ENCODE data around the gene TTC28. TPM values are rescaled to one million over a fixed set of nuclear protein-coding genes. Genes with fewer than 3 reads are reported as not detected.

Gene TTC28
- polyA plus RNA-seq, 1 donor from 2014 or later = 14.8 TPM

DNA sequence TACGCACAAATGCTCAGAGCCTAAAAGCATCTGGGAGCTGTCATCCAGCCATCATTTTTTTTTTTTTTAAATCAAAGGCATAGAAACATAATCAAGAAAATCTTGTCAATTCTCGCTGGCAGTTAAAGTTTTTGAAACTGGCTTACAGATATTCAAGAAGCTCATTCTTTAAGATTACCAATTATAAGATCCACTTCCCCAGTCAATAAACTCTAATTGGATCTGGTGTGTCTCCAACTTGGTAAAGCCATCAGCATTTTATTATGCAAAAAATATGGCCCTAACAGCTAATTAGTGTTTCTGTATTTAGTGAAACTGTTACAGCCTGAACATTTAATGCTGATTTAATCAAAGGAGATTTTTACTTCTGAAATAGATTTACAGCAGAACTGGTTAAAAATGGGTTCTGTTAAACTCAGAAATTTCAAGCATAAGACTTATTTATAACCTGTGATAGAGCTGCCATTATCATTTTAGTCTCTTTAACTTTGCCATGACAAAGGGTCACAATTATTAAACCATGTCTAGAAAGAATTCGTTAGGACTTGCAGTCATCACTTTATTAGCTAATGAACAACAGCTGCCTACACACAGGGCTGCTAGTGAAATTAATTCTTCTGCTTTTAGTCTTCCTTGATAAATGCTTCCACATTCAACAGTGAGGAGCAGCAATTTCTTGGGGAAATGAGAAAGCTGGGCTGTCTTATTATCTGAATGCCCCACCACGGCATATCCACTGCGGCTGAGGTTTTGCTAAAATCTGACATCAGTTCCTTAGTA is 584.1 kb downstream of the TTC28 start:
- H3K27ac ChIP-seq (ENCODE audit: low read length) = peak overlapping the region; percentile 43
- H3K36me3 ChIP-seq (ENCODE audit: insufficient read depth, low read length) = peaks cover 22% of the 10 kb centered on the region
- no peak overlapping the region for H2AFZ ChIP-seq (ENCODE audit: low read depth, low read length)
- H3K4me3 ChIP-seq (ENCODE audit: low read length) = no peak overlapping the region
- H3K9ac ChIP-seq (ENCODE audit: low read length) = no peak overlapping the region
- H3K9me3 ChIP-seq (ENCODE audit: low read length) = no peaks in the 10 kb centered on the region
- no peaks in the 10 kb centered on the region for H3K9me2 ChIP-seq (ENCODE audit: insufficient read depth, low read length)
- H3K27me3 ChIP-seq (ENCODE audit: insufficient read depth, low read depth, low read length) = no peaks in the 10 kb centered on the region
- no peaks in the 10 kb centered on the region for H4K20me1 ChIP-seq (ENCODE audit: insufficient read depth)
- no peaks in the 10 kb centered on the region for H3K79me2 ChIP-seq (replicated peaks; ENCODE audit: insufficient read depth, low read length)
- TF ChIP-seq, protein P1, sequence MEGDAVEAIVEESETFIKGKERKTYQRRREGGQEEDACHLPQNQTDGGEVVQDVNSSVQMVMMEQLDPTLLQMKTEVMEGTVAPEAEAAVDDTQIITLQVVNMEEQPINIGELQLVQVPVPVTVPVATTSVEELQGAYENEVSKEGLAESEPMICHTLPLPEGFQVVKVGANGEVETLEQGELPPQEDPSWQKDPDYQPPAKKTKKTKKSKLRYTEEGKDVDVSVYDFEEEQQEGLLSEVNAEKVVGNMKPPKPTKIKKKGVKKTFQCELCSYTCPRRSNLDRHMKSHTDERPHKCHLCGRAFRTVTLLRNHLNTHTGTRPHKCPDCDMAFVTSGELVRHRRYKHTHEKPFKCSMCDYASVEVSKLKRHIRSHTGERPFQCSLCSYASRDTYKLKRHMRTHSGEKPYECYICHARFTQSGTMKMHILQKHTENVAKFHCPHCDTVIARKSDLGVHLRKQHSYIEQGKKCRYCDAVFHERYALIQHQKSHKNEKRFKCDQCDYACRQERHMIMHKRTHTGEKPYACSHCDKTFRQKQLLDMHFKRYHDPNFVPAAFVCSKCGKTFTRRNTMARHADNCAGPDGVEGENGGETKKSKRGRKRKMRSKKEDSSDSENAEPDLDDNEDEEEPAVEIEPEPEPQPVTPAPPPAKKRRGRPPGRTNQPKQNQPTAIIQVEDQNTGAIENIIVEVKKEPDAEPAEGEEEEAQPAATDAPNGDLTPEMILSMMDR (IDR thresholded peaks at IDR 0.05; ENCODE audit: poor library complexity, severe bottlenecking) = no peak
- no peak for TF ChIP-seq POLR2AphosphoS5 (IDR thresholded peaks at IDR 0.05)
- TF ChIP-seq EZH2 (IDR thresholded peaks at IDR 0.05; ENCODE audit: borderline replicate concordance, insufficient read depth, low read length, poor library complexity, severe bottlenecking) = no peak
- TF ChIP-seq, protein P2, sequence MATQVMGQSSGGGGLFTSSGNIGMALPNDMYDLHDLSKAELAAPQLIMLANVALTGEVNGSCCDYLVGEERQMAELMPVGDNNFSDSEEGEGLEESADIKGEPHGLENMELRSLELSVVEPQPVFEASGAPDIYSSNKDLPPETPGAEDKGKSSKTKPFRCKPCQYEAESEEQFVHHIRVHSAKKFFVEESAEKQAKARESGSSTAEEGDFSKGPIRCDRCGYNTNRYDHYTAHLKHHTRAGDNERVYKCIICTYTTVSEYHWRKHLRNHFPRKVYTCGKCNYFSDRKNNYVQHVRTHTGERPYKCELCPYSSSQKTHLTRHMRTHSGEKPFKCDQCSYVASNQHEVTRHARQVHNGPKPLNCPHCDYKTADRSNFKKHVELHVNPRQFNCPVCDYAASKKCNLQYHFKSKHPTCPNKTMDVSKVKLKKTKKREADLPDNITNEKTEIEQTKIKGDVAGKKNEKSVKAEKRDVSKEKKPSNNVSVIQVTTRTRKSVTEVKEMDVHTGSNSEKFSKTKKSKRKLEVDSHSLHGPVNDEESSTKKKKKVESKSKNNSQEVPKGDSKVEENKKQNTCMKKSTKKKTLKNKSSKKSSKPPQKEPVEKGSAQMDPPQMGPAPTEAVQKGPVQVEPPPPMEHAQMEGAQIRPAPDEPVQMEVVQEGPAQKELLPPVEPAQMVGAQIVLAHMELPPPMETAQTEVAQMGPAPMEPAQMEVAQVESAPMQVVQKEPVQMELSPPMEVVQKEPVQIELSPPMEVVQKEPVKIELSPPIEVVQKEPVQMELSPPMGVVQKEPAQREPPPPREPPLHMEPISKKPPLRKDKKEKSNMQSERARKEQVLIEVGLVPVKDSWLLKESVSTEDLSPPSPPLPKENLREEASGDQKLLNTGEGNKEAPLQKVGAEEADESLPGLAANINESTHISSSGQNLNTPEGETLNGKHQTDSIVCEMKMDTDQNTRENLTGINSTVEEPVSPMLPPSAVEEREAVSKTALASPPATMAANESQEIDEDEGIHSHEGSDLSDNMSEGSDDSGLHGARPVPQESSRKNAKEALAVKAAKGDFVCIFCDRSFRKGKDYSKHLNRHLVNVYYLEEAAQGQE (IDR thresholded peaks at IDR 0.05; ENCODE audit: borderline replicate concordance) = no peak
- TF ChIP-seq MXI1 (conservative IDR thresholded peaks at IDR 0.05; ENCODE audit: poor library complexity, severe bottlenecking) = no peak
- no peak for TF ChIP-seq SMC3 (conservative IDR thresholded peaks at IDR 0.05; ENCODE audit: poor library complexity)
- TF ChIP-seq RAD21 (conservative IDR thresholded peaks at IDR 0.05) = no peak
- no peak for TF ChIP-seq EP300 (conservative IDR thresholded peaks at IDR 0.05; ENCODE audit: poor library complexity, severe bottlenecking)
- no peak for TF ChIP-seq TAF1 (IDR thresholded peaks at IDR 0.05; ENCODE audit: low read depth)
- no peaks in the 10 kb centered on the region for H3F3A ChIP-seq (ENCODE audit: insufficient read depth, low read length, poor library complexity, severe bottlenecking)
- no peak overlapping the region for H3K4me2 ChIP-seq (ENCODE audit: low read length)

DNA sequence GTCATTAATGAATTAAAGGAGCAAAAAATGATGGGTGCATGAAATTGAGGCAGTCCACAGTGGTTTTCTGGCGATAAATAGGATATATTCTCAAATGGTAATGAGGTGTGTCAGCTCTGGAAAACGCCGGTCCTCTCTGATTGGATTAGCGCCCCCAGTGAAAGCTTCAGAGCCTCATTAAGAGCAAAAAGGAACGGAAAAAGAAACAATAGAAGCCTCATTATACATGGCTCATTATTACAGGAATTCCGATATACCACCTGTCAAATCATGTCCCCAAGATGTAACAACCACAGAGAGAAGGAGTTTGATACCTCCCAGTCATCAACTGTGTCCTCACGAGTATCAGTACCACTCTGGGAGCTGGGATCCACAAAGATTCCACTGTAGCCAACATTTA is 584.9 kb downstream of the TTC28 start:
- peak overlapping the region; percentile 43 for H3K27ac ChIP-seq (ENCODE audit: low read length)
- H4K20me1 ChIP-seq (ENCODE audit: insufficient read depth) = no peaks in the 10 kb centered on the region
- H3K4me2 ChIP-seq (ENCODE audit: low read length) = no peak overlapping the region
- H3K9me2 ChIP-seq (ENCODE audit: insufficient read depth, low read length) = no peaks in the 10 kb centered on the region
- TF ChIP-seq TAF1 (IDR thresholded peaks at IDR 0.05; ENCODE audit: low read depth) (no peak), MXI1 (conservative IDR thresholded peaks at IDR 0.05; ENCODE audit: poor library complexity, severe bottlenecking) (no peak)
- TF ChIP-seq, protein P1 (IDR thresholded peaks at IDR 0.05; ENCODE audit: poor library complexity, severe bottlenecking) = no peak
- no peaks in the 10 kb centered on the region for H3K9me3 ChIP-seq (ENCODE audit: low read length)
- peaks cover 19% of the 10 kb centered on the region for H3K36me3 ChIP-seq (ENCODE audit: insufficient read depth, low read length)
- no peak overlapping the region for H2AFZ ChIP-seq (ENCODE audit: low read depth, low read length)
- H3K27me3 ChIP-seq (ENCODE audit: insufficient read depth, low read depth, low read length) = no peaks in the 10 kb centered on the region
- H3K79me2 ChIP-seq (replicated peaks; ENCODE audit: insufficient read depth, low read length) = no peaks in the 10 kb centered on the region
- peak overlapping the region; percentile 18 for H3K4me3 ChIP-seq (ENCODE audit: low read length)
- no peak overlapping the region for H3K9ac ChIP-seq (ENCODE audit: low read length)
- H3F3A ChIP-seq (ENCODE audit: insufficient read depth, low read length, poor library complexity, severe bottlenecking) = no peaks in the 10 kb centered on the region

All from neural cell (in vitro differentiated cells).